NCI-H128 (cell line): Measurements from ENCODE around the gene LIPM.

Experiments
- DNase-seq: peaks from one replicate; lab custom pipeline; 2025; ENCODE audit not compliant: unreplicated experiment; lab: John Stamatoyannopoulos, UW

LIPM gene

GRCh38 chr10:88802523-88803285 lies at the start of gene LIPM:
TSS of gene LIPM (plus strand) at chr10:88802730. CDS start at chr10:88802897, 167 bp downstream.
- DNase-seq, result no peak

- DNase-seq, result no peak
These were observed 48.2 kb upstream of the LIPM start for GRCh38 chr10:88754287-88754686.

- DNase-seq, result no peak
These were observed 46.8 kb upstream of the LIPM start for GRCh38 chr10:88755753-88756152.

GRCh38 chr10:88756660-88757059 lies 45.9 kb upstream of the LIPM start:
- no peak for DNase-seq

GRCh38 chr10:88759366-88760101 lies 43.0 kb upstream of the LIPM start, which contains the start of gene LIPN:
TSS of gene LIPN (plus strand) at chr10:88760020. CDS start at chr10:88761406, 1,386 bp downstream.
- DNase-seq, result no peak

GRCh38 chr10:88762906-88763305 lies 39.6 kb upstream of the LIPM start:
- DNase-seq, result no peak

GRCh38 chr10:88763441-88763840 lies 39.1 kb upstream of the LIPM start:
- DNase-seq, result no peak

- no peak for DNase-seq
These were observed 38.4 kb upstream of the LIPM start for GRCh38 chr10:88764110-88764509.

GRCh38 chr10:88765816-88766215 lies 36.7 kb upstream of the LIPM start:
- DNase-seq, result no peak

- DNase-seq, result no peak
These were observed 33.1 kb upstream of the LIPM start for GRCh38 chr10:88769384-88769783.

GRCh38 chr10:88781206-88781605 lies 21.3 kb upstream of the LIPM start:
- no peak for DNase-seq

GRCh38 chr10:88782222-88782621 lies 20.3 kb upstream of the LIPM start:
- no peak for DNase-seq

GRCh38 chr10:88783724-88784123 lies 18.8 kb upstream of the LIPM start:
- DNase-seq, result no peak

- no peak for DNase-seq
These were observed 16.3 kb upstream of the LIPM start for GRCh38 chr10:88786032-88786770.

- no peak for DNase-seq
These were observed 15.1 kb upstream of the LIPM start for GRCh38 chr10:88787463-88787862.

GRCh38 chr10:88788924-88789323 lies 13.6 kb upstream of the LIPM start:
- no peak for DNase-seq

- no peak for DNase-seq
These were observed 10.6 kb upstream of the LIPM start for GRCh38 chr10:88791924-88792323.

- DNase-seq, result no peak
These were observed 9.9 kb upstream of the LIPM start for GRCh38 chr10:88792661-88793060.

GRCh38 chr10:88793712-88794299 lies 8.7 kb upstream of the LIPM start:
- DNase-seq, result no peak

GRCh38 chr10:88794731-88795130 lies 7.8 kb upstream of the LIPM start:
- no peak for DNase-seq
